Measurements from ENCODE around the gene CCDC197.

CCDC197 gene

DNA sequence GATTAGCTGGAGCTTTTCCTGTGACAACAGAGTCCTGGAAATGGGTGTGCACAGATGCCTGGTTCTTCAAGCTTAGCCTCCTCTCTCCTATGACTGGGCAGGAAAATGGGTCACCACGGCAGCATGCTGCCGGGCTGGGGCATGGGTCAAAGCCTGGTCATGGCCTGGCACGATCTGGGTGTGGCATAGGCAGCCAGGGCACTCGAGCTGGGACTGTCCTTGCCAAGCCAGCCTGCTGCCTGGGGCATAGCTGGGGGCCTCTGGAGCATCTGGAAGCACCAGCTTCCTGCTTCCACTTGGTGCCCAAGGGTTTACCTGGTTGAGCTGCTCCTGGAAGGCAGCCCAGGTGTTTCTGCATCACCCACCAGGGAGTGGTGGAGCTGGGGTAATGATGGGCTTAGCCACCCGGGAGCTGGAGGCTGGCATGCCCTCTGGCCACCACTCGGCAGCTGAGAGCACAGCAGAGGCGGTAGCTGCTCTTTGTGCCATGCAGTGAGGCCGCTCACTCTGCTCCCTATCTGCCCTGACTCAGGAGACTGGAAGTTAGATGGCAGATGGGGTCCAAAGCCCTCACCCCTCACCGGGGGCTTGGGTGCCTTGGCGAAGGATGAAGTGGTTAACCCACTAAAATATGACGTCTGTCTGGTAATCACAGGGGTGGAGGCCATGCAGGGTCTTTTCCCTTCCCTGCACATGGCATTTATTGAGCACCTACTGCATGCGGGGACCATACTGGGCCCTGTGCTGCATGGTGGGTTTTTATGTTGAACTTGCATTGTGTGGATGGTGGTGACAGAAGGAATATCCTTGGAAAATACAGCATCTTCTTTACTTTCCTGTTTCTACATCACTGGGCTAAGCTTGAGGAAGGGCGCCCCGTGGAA is 30.7 kb downstream of the CCDC197 start:
- DNase-seq, result no peak

DNA sequence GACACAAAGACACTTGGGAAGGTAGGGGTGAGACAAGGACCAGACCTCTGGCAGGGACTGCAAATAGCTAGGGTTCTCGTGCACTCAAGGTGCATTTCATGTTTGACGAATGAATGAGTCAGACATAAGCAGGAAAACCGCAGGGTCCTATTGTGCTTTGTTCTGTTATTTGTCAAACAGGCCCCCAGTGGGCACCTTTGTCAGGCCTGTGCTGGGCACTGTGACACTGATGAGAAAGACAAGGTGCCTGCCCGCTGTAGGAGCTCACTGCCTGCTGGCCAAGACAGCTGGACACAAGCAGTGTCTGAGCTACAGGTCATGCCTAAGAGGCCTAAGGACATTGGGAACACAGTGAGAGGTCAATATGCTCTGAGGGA is 31.3 kb downstream of the CCDC197 start:
- no peak for DNase-seq

DNA sequence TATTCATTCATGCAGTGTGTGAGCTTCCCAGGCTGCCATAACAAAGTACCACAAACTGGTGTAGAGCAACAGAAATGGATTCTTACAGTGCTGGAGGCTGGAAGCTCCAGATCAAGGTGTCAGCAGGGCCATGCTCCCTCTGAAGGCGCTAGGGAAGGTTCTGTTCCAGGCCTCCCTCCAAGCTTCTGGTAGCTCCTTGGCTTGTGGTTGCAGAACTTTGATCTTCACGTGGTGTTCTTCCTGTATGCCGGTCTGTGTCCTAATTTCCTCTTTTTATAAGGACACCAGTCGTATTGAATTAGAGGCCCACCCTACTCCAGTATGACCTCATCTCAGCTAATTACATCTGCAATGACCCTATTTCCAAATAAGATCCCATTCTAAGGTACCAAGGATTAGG is 32.2 kb downstream of the CCDC197 start:
- DNase-seq, result no peak

DNA sequence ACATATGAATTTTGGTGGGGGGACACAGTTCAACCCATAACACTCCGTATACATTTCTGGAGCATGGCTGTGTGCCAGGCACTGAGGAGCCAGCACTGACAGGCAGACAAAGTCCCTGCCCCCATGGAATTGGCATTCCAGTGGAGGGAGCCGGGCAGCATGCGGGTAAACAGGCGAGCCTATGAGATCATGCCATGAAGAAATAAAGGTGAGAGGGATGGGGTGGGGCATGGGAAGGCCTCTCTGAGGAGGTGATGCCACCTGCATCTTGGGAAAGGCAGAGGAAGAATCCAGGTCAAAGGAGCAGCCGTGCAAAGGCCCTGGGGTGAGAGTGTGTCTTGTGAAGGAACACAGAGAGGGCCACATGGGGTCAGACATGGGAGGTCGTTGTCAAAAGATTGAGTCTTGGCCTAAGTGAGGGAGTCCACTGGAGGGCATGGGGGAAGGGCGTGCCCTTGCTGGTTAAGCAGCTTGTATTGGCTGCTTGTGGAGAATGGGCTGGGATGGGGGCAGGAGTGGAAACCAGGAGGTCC is 32.6 kb downstream of the CCDC197 start:
- no peak for DNase-seq

DNA sequence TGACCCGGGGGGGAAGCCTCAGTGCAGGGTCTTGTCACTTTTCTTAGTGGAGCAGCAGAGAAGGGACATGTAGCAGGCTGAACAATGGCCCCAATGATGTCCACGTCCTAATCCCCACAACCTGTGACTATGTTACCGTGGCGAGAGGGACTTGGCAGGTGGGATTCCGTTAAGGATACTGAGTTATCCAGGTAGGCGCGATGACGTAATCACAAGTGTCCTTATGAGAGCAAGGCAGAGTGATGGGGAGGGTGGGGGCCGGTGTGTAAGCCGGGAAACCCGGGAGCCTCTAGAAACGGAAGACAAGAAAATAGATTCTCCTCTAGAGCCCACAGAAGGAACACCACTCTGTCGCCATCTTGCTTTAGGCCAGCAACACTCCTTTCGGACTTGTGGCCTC is 33.5 kb downstream of the CCDC197 start:
- DNase-seq, result no peak

DNA sequence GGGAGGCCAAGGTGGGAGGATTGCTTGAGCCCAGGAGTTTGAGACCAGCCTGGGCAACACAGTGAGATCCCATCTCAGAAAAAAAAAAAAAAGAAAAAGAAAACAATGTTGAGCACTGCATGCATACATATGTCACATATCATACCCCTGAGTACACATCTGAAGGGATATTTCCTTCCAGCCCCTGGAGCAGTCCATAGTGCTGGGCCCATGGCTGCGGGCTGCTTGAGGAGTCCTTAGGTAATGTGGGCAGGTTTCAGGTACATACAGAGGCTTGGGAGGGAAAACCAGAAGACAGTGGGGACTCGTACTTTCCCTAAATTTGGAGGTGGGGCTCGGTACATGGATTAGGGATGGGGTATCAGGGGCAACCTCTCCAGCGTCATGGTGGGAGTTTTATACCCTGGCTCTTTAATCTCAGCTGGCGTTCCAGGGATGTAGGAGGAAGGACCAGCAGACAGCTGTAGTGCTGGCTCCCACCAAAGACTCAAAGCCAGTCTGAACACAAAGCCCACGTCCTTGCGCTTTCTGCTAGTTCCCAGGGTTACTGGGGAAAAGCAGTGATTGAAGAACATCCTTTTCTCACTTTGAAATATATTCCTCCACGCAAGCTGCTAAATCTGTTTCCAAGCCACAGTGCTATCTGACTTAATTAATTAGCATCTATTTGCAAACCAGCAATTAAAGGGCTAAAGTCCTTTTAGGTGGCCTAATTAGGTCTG is 34.2 kb downstream of the CCDC197 start:
- DNase-seq, result no peak

DNA sequence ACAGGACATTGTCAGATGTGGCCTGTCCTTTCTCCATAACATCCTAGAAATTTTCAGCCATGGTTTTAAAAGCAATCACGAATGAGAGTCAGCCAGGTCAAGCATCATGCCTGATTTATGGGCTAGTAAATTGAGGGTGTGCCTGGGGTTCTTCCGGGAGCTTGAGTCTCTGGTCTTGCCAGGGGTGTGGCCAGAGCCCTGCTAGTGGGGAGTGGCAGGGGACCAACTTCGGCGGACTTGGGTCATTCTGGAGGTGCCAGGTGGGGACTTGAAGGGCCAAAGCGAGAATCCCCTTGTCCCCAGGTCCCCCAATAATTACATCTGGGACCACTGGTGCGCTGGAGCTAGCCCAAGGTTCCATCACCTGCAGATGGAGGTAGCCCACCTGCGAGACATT is 34.8 kb downstream of the CCDC197 start:
- no peak for DNase-seq

DNA sequence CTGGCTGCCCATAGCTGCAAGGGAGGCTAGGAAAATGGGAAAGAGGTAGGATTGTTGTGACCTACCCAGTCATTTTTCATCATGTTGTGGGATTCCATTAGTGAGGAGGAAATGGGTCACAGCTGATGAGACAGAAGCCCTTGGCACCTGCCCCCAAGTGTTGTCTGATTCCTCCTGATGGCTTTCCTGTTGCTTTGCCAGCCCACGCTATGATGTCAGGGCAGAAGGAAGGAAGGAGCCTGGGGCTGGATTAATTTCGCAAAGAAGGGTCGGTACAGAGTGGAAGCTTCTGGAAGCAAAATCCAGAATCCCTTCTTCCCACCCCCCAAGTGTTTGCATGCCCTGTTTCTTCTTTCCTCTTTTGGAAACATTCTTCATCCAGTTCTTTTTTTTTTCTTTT is 37.8 kb downstream of the CCDC197 start:
- DNase-seq, result no peak

DNA sequence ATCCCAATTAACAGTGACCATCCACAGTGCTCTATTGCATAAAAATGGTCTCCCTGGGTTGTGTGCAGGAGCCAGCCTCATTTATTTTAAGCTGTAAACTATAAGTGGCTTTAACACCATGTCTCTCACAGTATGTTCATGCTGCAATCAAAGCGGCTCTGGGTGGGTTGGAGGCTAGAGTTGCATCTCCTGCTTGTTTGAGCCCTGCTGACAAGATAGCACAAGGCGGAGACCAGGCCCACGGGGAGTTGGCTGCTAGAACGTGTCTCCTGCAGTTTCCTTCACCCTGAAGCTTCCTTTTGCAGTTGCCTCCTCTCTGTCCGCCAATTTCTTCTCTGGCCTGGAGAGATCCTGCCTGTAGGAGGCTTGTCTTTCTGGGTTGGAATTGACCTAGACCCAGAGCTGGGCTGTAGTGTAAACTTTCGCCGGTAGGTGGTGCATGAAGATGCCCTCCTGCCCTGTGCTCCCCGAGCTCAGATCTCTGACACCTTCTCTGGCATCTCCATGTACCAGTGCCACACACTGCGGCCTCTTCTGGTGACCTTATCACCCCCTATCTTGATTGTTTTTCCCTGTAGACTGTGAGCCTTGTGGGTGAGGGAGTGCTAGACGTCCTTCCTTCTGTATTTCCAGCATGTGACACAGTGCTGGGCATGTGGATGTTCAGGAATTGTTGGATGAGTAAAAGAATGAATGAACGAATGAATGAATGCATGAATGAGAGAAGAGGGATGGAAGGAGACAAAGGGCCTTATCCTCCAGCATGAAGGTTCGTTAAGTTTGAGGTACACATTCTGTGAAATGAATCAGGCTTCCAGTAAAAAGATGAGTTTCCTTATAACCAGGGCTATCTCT is 39.4 kb downstream of the CCDC197 start:
- DNase-seq, result peak; percentile 34

DNA sequence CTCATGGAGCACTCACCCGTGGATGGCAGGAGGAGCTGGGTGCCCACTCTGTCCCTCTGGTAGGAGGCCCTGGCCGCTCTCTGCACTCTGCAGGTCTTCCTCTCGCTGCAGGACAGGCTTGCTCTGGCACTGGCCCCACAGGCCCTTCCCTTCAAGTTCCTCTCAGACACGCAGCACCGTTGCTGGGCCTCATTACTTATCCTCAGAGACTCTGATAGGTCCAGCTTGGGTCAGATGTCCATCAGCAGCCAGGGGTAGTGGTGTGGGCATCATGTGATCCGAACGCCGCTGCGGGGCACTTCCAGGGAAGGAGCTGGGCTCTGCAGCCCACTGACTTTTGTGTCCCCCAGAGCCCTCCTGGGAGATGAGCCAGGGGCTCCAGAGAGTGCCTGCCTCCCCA is 40.9 kb downstream of the CCDC197 start:
- no peak for DNase-seq

DNA sequence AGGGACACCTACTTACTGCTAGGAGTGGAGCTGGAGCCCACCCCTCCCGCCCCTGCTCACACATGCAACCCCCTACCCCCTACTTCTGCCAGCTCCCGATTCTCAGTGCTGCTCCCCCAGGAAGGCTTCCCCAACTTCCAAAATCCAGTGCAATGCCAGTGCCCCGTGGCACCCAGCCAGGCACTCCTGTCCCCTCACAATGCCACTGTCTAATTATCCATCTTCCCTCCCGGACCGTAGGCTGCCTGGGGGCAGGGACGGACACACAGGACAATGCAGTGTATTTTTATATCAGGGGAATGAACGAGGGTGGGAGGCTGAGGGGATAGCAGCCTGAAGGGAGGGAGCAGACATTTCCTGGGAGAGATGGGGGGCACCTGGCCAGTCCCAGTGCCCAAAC is 41.4 kb downstream of the CCDC197 start:
- DNase-seq, result no peak

DNA sequence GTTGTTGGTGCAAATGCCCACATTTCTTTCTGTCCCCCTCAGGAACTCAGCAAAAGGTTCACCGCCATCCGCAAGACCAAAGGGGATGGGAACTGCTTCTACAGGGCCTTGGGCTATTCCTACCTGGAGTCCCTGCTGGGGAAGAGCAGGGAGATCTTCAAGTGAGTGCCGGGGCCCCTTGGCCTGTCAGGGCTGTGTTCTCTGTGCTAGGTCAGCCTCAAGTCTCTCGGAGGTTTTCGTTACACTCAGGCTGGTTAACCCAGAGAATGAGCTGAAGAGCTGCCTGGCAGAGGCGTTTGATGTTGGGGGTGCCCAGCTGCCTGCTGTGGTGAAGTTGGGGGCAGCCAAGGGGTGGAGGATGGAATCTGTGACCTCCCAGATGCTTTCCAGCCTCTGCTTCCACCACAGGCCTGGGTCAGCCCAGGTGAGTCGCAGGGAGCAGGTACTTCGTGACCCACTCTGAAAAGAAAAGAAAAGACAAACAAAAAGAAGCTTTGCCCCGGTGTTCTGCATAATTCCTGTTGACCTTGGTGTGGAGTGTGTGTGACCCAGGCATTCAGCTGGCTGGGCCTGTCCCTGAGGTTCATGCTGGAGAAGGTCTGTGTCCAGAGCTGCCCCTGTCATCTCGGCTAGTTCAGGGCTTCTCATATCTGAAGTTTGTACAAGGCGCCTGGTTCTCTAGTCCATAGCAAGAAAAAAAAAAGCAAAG is 42.0 kb downstream of the CCDC197 start:
- DNase-seq, result no peak

DNA sequence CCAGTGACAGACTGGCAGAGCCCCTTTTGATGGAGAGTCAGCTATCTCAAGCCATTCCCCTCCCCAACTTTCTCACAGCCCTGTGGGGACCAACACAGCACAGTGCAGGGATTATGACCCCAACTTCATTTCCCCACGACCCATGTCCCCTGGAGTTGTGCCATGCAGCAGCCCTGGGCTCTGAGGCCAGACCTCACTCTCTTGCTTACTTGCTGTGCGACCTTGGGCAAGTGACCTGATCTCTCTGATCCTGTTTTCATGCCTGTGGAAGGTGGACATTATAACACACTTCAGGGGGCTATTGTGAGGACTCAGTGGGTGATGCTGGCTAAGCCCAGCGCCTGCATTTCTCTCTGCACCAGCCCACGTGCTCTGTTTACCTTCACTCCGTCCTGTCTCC is 43.1 kb downstream of the CCDC197 start:
- no peak for DNase-seq

DNA sequence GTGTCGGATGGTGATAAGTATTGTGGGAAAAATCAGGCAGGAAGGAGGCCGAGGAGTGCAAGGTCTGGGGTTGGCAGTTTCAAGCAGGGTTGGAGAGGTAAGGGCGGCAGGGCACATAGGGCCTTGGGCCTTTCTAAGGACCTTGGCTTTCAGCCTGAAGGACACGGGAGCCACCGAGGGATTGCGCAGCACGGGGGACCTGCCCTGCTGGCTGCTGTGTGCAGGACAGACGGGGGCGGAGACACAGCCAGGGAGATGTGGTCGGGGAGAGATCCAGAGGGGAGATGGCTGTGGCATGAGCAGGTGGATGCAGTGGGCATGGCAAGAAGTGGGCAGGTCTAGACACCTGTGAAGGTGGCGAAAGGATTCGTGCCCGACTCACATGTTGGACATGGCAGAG is 43.7 kb downstream of the CCDC197 start:
- no peak for DNase-seq

DNA sequence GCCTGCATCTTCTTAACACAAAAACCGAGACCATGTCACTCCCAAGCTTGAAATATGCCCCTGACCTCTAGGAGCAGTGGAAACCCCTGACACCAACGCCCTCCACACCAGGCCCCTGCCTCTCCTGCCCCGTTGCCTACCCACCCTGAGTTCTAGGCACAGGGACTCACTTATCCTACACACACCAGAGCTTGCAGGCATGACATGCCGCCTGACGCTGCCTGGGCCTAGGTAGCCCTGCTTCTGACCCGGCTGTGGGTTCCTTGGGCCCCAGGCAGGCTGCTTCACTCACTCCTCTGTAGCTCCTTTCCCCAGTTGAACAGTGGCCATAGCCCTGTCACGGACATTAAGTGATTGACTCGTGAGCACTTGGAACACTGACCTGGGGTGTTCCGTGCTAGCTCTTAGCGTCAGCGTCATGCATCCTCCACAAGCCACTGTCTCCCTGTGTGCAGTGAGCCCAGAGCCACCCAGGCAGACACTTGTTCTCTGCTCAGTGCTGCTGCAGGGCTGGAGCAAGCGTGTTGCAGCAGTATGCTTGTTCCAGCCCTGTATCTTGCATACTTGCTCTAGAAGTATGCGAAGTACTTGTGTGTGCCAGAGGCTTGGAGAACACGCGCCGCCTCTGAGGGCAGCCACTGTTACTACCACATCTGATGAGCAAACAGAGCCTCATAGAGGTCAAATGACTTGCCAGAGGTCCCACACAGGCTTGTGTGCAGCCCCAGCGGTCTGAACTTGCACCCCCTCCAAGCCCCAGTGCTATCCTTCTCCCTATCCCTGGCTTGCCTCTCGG is 44.6 kb downstream of the CCDC197 start:
- no peak for DNase-seq

DNA sequence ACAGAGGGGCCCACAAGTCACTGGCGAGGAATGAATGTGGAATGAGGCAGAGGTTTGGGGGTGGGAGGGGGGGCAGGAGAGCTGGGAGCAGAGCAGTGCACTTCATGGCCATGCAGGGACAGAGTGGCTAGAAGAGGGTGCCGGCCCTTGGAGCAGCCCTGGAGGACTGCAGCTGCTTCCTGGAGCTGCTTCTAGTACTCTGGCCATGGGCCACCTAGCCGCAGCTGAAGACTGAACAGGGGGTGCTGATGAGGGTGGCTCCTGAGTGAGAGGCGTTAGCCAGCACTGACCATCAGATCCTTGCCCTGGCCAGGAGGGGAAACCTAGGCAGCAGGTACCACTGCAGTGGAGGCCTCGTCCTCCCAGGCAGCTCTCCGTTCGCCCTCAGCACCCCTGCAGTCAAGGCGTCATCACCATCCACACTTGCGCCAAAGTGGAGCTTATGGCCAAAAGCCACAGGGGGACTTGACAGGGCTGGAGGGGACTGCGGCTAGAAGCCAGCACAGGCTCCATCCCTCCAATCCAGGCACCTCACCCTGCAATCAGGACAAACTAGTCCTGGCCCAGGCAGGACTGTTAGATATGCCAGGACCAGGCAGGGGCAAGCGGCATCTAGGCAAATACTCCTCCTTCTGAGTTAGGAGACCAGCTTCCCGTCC is 45.5 kb downstream of the CCDC197 start:
- DNase-seq, result no peak

DNA sequence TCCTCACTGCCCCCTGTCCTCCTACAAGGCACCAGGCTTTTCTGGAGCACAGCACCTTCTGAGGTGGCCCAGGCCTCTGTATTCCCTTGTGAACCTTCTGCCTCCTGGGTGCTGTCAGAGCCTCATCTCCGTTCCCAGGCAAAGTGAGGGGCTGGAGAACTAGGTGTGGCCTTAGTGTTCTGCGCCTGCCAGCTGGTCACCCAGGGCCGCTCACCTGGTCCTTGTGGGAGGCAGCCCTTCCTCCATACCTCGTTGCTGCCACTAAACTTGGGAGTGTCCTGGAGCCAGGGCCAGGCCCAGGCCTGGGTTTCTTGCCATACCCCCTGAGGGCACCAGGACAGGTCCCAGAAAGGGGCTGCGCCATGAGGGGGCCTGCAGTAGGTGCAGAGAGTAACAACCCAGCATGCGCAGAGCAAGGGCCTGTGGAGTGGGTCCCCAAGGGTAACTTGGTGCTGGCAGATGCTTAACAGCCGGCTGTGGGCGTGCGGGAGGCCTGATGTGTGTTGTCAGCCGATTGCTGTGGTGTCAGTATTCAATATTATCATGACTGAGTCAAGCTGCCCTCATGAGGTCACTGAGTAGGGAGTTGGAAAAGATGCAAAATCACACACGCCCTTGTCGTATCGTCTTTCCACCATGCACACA is 46.1 kb downstream of the CCDC197 start:
- DNase-seq, result no peak

DNA sequence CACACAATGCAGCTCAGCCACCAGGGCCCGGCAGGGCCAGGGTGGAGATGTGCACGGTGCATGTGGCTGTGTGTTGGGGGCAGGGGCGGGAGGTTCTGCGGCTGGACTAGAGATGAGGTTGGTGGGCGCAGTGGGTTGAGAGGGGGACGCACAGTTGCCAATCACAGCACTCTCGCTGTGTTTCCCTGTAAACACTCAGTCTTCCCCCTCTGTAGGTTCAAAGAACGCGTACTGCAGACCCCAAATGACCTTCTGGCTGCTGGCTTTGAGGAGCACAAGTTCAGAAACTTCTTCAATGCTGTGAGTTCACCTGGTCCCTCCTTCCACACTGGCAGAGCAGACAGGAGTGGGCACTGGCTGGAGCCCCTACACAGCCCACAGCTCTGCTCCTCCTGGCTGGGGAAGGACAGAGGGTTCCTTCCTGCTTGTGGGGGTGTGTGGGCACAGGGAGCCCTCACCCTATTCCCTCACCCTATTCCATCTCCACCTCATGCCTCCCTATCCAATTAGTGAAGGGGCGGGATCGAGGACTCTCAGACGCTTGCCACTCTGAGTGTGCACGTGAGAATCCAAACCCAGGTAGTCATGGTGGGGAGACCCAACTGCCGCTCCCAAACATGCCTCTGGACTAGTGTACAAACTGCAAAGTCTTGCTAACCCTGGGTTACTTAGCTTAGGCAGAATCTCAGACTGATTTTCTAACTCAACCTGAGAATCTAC is 46.8 kb downstream of the CCDC197 start:
- DNase-seq, result no peak

DNA sequence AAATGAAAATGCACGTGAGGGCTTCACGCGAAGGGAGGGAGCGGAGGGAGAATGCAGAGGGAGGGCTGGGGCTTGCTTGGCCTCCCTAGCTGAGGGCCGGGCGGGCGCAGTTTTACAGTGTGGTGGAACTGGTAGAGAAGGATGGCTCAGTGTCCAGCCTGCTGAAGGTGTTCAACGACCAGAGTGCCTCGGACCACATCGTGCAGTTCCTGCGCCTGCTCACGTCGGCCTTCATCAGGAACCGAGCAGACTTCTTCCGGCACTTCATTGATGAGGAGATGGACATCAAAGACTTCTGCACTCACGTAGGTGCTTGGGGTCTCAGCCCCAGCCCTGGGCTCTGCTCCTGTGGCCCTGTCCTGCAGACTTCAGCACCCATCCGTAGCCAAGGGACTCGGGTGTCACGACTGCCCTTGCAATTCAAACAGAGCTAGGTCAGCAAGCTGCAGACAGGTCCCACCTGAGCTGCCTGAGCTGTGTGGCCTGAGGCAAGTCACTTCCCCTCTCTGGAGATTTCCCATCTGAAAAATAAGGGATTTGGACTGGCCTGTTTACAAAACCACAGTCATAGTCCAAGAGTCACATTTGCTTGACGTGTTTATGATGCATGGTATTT is 47.5 kb downstream of the CCDC197 start:
- no peak for DNase-seq

DNA sequence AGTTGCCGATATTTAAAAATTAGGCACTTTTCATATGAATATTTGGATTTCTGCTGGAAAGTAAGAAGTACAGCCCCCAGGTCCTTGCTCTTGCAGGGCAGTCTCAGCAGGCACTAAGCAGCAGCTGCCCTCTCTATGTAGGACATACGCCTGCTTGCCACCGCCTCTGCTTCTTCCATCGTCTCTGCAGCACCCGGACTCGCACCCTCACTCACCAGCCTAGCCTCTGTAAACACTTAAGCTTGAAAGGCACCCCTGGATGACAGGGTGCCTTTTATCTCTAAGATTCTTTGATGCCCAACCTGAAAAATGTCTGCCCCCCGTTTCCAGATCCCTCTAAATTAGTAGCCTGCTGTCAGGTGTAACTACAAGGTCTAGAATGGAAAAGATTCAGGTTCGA is 48.0 kb downstream of the CCDC197 start:
- DNase-seq, result no peak
